ENCODE results near the gene NUP42.

The NUP42 gene

GRCh38 chr7:23237000-23237399, 55.2 kb downstream of the NUP42 start:
- no peak for DNase-seq

GRCh38 chr7:23238983-23239652, 57.3 kb downstream of the NUP42 start:
- no peak for DNase-seq

- DNase-seq = no peak
Observed at GRCh38 chr7:23239698-23240097, 57.9 kb downstream of the NUP42 start.

GRCh38 chr7:23242321-23242720, 60.5 kb downstream of the NUP42 start:
- no peak for DNase-seq

- no peak for DNase-seq
Observed at GRCh38 chr7:23242935-23243334, 61.1 kb downstream of the NUP42 start.

GRCh38 chr7:23246555-23246954, 64.7 kb downstream of the NUP42 start, which contains the start of gene GPNMB:
Gene GPNMB, plus strand, starts transcription at chr7:23246775. Its CDS starts 83 bp downstream, at chr7:23246858.
- DNase-seq = no peak

- no peak for DNase-seq
Observed at GRCh38 chr7:23247046-23247602, 65.3 kb downstream of the NUP42 start.

GRCh38 chr7:23247603-23248335, 65.9 kb downstream of the NUP42 start:
- DNase-seq = no peak

GRCh38 chr7:23249486-23249885, 67.6 kb downstream of the NUP42 start:
- no peak for DNase-seq

All from stimulated activated CD4-positive, alpha-beta T cell treated with anti-CD3 and anti-CD28 coated beads, Interleukin-4, amount 100 ng/mL, for 1 hour (primary cell).